Measurements from ENCODE around the gene CCT6A.
A peak's percentile ranks its signal among the peaks of the same experiment; 100 is the strongest.
"Not testable (repeated sequence)": the region's sequence is repeated elsewhere in the genome, so short reads cannot be mapped to it uniquely, and the experiment has no call there.

Gene CCT6A

GRCh38 chr7:56051339-56052191 is at the start of gene CCT6A, which contains the start of gene PSPH:
Gene CCT6A (plus strand): TSS chr7:56051765. CDS start chr7:56051849, 84 bp downstream.
Gene PSPH (minus strand): TSS chr7:56051444. CDS start chr7:56021212, 30,232 bp downstream.
- DNase-seq (ENCODE audit: low read depth), result peak; percentile 86

GRCh38 chr7:56003749-56004148 is 47.8 kb upstream of the CCT6A start:
- no peak for DNase-seq (ENCODE audit: low read depth)

- DNase-seq (ENCODE audit: low read depth), result no peak
These were observed 44.4 kb upstream of the CCT6A start for GRCh38 chr7:56007167-56007652.

DNA sequence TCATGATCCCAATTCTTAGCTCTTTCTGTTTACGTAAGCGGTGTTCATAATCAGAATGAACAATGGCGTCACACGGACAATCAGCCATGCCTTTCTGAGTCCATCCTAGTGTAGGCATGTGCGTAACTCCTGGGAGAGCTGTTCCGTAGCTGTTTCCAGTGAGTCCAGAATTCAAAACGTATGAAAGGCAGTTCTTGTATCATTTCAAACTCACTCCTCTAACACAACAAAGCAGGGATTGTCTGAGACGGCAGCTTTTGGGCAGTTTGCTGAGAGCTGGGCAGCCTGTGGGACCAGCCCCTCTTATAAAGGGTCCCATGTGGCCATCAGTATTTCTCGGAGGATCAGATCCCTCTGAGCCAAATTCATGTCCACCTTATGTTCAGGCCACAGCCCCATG is 43.7 kb upstream of the CCT6A start:
- no peak for DNase-seq (ENCODE audit: low read depth)

GRCh38 chr7:56009695-56010094 is 41.9 kb upstream of the CCT6A start:
- no peak for DNase-seq (ENCODE audit: low read depth)

- DNase-seq (ENCODE audit: low read depth), result not testable (repeated sequence)
These were observed 34.5 kb upstream of the CCT6A start for GRCh38 chr7:56017015-56017414.

DNA sequence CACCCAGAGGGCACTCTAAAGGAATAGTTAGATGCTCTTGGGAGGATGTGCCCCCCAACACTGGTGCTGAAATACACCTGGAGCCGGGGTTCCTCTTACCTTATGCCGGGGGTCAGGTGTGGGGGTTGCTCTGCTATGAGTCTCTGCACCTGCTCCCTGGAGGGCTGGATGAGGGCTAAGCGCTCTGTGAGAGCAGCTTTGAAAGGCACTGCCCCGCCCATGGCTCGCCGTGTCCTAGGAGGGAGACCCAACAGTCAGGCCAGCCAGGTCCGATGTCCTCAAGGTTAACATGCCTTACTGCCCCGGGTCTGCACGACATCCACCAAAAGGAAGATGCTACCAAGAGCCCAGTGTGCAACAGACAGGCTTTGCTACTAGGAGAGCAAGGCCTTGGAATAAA is 32.1 kb upstream of the CCT6A start:
- no peak for DNase-seq (ENCODE audit: low read depth)

DNA sequence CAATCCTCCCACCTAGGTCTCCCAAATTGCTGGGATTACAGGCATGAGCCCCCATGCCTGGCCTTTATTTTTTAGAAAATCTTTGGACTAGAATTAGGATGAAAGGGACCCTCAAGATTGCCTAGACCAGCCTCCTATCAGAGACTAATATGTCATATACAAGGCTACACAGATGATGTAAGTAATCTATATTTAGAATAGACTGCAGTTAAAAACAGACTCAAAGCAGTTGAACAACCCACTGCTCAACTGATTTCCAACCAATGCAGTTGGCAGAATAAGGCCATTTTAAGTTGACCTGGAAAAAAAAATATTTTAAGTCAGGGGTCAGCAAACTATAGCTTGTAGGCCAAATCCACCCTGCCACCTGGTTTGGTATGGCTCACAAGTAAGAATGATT is 28.1 kb upstream of the CCT6A start:
- DNase-seq (ENCODE audit: low read depth), result no peak

DNA sequence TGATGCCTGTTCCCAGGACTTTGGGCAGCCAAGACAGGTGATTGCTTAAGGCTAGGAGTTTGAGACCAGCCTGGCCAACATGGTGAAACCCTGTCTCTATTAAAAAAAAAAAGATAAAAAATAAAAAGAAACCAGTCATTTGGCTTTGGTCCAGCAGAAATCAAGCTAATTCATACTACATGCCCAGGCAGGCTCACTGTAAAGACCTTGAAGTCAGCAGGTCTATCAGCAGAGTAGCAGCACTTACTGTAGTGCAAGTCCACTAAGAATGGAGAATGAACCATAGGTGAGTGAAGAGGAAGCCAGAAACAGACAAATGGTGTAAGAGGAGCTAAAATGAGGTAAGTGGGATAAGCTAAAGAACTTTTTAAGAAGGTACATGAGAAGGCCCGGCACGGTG is 25.0 kb upstream of the CCT6A start:
- DNase-seq (ENCODE audit: low read depth), result no peak

DNA sequence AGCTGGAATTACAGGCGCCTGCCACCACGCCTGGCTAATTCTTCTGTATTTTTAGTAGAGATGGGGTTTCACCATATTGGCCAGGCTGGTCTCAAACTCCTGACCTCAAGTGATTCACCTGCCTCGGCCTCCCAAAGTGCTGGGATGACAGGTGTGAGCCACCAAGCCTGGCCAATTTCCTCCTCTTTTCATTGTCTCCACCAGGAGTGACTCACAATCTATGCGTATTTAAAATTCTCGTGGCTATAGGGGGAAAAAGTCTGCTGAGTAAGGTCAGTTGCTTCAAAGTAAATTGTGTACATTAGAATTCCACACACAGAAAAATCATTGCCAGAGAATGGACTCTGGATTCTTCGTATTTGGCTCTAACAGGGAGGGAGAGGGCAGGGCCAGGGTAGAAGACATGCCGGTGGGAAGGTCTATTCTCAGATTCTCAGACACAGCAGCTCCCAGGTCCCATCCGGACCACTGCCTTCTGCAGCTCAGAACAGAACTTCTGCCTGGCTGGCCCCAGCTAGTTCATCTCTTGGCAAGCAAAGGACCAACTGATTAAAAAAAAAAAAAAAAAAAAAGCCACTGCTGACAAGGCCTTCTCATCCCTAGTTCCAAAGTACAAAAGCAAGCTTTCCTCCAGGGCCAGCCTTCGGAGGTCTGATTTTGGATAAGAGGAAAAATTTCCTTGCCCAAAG is 22.5 kb upstream of the CCT6A start:
- DNase-seq (ENCODE audit: low read depth), result no peak

DNA sequence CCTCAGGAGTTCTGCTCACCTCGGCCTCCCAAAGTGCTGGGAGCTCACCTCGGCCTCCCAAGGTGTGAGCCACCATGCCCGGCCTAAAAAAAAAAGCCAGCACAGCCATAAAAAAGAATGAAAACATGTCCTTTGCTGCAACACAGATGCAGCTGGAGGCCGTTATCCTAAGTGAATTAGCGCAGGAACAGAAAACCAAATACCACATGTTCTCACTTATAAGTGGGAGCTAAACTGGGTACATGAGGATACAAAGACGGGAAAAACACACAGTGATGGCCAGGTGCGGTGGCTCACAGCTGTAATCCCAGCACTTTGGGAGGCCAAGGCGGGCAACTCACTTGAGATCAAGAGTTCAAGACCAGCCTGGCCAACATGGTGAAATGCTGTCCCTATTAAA is 21.2 kb upstream of the CCT6A start:
- DNase-seq (ENCODE audit: low read depth), result no peak

DNA sequence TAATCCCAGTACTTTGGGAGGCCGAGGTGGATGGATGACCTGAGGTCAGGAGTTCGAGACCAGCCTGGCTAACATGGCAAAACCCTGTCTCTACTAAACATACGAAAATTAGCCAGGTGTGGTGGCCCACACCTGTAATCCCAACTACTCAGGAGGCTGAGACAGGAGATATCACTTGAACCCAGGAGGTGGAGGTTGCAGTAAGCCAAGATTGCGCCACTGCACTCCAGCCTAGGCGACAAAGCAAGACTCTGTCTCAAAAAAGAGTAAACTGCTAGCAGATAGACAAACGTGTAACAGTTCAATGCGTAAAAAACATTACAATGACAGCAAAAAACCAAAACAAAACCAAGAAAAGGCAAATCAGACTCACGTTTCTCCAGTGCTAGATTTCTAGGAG is 20.0 kb upstream of the CCT6A start:
- not testable (repeated sequence) for DNase-seq (ENCODE audit: low read depth)

GRCh38 chr7:56032578-56032977 is 19.0 kb upstream of the CCT6A start:
- DNase-seq (ENCODE audit: low read depth), result not testable (repeated sequence)

- peak; percentile 56 for DNase-seq (ENCODE audit: low read depth)
These were observed 17.7 kb upstream of the CCT6A start for GRCh38 chr7:56033671-56034432.

DNA sequence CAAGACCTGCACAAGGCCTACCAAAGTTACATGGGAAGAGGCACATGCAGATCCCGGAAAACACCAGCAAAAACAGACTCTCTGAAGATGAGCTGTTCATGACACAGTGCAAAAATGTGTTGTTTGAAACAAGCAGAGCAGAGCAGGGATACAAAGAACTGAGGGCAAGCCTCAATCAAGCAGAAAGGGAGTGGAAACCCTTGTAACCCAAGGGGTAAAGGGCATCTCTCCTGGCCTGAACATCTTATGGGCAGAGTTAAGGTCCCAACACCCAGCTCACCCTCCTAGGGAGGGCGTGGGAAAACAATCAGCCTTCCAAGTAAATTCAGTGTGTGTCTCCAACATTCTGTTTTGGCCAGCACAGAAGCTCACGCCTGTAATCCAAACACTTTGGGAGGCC is 10.8 kb upstream of the CCT6A start:
- no peak for DNase-seq (ENCODE audit: low read depth)

DNA sequence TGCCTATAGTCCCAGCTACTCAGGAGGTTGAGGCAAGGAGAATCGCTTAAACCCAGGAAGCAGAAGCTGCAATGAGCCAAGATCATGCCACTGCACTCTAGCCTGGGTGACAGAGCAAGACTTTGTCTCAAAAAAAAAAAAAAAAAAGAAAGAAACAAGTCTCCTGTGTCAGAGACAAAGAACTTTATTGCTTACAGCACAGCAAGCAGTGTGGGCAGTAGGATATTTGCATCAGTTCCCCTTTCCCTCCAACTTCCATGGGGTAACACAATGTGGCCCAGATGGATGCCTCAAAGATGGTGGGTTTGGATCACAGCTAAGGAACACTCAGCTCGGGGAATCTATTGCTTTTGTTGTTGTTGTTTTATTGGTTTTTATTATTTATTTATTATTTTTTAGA is 5.8 kb upstream of the CCT6A start:
- DNase-seq (ENCODE audit: low read depth), result not testable (repeated sequence)

DNA sequence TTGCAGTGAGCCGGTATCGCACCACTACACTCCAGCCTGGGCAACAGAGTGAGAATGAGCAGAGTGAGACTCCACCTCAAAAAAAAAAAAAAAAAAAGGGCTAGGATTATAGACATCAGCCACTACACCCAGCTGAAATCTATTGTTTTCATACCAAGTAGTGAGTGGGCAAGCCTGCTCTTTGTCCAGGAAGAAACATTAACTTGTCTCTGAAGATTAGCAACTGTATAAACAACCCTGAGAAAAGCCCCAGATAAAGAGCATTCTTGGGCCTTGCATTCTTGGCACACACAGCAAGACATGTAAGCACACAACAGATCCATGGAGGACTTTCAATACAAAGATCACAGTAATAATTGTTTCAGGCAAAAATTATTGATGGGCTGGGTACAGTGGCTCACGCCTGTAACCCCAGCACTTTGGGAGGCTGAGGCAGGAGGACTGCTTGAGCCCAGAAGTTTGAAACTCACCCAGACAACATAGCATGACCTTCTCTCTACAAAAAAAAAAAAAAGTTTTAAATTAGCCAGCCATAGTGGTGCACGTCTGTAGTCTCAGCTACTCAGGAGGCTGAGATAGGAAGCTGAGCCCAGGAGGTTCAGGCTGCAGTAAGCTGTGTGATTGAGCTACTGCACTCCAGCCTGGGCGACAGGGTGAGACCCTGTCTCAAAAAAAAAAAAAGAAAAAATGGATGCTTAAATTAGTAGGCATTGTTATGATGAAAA is 4.7 kb upstream of the CCT6A start:
- no peak for DNase-seq (ENCODE audit: low read depth)

GRCh38 chr7:56047446-56048116 is 4.0 kb upstream of the CCT6A start:
- not testable (repeated sequence) for DNase-seq (ENCODE audit: low read depth)

DNA sequence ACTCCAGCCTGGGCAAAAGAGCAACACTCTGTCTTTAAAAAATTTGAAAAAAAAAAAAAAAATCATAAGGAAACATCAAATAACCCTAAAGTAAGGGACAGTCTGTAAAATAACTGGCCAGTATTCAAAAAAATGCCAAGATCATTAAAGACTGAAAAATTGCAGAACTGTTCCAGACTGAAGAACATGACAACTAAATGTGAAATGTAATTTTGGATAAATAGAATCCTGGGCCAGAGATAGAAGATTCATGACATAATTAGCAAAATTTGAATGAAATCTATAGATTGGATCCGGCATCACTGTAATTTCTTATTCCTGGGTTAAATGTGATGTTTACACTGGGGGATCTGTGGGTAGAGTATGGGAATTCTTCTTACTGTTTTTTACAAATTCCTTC is 3.3 kb upstream of the CCT6A start:
- no peak for DNase-seq (ENCODE audit: low read depth)

DNA sequence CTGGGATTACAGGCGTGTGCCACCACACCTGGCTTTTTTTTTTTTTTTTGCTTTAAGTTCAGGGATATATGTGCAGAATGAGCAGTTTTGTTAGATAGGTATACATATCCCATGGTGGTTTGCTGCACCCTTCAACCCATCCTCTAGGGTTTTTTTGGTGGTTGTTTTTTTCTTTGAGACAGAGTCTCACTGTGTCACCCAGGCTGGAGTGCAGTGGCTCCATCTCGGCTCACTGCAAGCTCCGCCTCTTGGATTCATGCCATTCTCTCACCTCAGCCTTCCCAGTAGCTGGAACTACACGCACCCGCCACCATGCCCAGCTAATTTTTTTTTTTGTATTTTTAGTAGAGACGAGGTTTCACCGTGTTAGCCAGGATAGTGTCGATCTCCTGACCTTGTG is 2.8 kb upstream of the CCT6A start:
- not testable (repeated sequence) for DNase-seq (ENCODE audit: low read depth)

DNA sequence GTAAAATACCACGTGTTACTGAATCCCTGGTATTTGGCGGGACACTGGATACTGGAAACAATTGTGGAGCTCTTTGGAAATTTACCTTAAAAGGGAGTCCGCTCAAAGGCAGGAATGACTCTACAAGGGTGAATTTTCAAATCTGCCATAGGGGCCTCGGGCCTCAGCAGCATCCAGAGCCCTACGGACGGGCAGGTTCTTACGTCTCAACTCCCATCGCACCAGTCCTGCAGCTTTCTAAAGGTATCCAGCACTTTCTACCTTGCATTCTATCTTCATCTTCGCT is 569 bp upstream of the CCT6A start:
- no peak for DNase-seq (ENCODE audit: low read depth)
